NCI-H510A treated with DMSO at 0.1 percent for 48 hours (cell line): ENCODE results near the gene KCNQ4.

ENCODE experiments used
- DNase-seq: peaks from one replicate; lab custom pipeline; 2025; lab: John Stamatoyannopoulos, UW

KCNQ4 gene

DNA sequence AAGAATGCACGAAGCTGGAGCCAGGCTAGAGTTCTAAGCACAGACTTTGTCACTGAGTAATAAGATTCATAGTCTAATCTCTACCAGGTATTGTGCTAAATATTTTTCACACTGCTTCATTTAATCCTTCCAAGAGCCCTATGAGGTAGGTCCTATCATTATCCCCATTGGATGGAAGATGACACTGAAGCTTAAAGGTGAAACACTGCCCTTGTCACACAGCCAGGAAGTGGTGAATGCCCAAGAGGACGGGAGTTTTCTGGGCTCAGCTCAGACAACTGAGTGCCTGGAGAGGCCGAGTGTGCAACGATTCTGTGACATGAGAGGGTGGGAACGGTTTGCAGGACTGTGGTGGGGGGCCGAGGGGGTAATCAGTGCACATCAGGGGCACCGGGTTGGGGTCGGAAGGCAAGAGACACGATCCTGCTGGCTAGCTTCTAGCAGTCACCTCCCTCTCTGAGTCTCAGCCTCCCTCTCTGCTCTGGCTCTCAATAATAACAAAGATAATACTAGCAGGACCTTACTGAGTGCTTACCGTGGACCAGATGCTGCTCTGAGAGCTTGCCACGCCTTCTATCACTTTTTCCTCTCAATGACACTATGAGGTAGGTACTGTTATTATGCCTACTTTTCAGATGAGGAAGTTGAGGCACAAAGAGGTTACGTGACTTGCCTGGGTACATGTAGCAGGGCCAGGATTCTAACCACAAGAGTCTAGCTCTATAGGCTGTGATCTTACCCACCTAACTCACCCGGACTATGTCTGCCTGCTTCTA, 12.4 kb downstream of the KCNQ4 start:
- DNase-seq = no peak

DNA sequence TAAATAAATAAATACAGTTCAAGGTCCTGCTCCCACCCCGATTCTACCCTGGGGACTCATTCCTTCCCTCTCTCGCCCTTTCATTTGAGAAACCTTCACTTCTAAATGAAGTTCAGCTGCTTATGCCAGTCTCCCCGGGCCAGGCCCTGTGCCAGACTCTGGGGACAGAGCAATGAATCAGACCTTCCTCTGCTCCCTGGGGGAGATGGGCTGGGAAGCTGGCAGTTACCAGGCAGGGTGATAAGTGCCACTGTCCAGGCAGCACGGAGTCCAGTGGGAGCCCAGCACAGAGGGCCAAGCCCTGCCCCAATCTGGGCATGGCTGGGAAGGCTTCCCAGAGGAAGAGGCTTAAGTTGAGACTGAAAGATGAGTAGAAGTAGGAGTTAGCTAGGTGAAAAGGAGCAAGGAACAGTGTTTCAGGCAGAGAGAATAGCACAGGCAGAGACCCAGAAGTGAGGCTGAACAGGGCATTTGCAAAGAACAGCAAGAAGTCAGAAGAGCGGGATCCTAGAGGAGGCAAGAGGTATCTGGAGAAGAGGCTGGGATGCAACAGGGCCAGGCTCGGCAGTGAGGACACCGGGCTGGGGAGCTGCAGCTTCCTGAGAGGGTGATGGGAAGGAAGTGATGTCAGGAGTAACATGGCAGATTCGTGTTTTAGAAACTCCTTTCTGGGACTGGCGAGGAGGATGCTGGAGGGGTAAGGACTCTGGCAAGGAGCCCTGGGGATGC, 13.5 kb downstream of the KCNQ4 start:
- DNase-seq = no peak

DNA sequence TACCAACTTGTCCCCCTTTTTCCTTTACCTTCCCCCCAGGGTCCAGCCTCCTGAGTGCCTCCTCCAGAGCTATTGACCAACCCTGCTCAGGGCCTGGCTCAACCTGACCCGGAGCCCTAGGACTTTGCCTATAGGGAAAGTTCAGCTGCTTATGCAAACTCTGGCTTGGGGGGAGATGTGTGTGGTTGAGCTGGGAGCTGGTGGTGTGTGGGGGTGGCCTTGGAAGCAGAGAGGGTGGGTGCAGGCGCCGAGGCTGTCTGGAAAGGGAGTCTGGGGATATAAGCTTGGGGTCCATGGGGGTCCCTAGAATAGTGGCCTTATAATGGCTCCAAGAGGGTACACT, 14.1 kb downstream of the KCNQ4 start:
- DNase-seq = no peak

DNA sequence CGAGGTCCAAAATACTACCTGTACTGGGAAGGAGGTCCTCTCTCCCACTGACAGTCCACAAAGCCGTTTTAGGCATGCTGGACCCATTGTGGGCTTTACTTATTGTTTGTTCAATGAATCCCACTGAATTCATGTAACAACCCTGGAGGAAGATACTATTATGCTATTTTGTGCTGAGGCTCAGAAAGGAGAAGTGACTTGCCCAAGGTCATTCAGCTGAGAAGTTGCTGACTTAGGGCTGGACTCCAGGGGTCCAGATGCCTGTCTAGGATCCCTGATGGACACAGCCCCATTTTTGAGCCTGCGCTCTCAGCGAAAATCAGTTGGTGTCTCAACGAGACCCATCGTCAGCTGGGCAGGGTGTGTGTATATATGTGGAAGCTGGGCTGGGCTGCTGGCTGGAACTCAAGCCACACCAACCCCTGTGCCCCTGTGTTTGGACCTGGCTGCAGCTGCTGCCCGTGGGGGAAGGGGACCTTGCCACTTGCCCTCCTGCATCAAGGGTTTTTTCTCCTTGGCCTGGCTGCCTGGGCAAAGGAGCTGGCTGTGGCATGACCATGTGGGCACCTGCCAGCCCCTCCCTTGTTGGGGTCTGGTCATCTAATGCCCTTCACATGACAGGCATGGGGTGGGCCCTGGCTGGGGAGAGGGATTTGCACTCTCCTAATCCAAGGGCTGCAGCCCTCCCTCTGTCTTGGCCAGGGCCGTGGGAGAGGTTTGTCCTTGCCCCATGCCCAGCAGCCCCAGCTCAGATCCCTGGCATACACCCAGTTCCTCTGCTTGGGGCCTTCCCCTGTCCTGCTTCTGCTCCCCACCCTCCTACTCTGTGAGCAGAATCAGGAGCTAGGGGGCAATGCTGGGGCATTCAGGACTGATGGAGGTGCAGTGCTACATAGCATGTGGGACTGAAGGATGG, 15.0 kb downstream of the KCNQ4 start:
- DNase-seq = no peak

DNA sequence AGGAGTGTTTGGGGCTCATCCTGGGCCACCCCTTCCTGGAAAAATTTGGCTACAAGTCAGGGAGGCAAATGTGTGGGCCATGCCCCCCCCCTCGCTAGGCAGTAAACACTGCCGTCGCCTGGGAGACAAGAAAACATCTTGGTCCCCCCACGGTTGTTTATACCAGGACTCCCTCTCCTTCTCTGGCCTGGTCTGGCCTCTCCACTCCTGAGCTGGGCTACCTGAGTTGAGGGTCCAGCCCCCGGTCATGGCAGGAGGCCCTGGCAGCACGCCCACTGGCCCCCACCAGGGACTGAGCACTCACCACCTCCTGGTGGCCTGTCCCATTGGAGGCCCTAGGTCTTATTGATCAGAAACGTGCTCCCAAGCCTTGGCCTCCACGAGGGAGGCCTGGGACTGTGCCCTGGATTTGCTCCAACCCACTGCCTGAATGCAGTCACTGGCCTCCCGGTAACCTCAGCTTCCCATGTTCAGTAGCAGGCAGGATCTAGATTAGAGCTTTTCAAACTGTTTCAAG, 15.8 kb downstream of the KCNQ4 start:
- no peak for DNase-seq

DNA sequence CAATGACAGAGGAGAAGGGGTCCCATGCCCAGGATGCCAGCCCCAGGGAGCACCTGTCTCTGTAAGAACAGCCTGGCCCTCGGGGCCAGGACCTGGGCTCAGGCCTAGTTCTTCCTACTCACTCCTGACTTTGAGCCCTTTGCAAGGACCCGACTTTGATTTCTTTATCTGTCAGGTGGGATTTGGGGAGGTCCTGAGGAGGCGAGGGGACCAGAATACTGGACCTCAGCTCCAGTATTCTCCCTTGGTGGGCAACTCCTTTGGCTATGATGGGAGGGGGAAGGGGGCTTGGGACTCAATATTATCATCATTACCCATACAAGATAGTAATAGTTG, 18.1 kb downstream of the KCNQ4 start:
- no peak for DNase-seq

DNA sequence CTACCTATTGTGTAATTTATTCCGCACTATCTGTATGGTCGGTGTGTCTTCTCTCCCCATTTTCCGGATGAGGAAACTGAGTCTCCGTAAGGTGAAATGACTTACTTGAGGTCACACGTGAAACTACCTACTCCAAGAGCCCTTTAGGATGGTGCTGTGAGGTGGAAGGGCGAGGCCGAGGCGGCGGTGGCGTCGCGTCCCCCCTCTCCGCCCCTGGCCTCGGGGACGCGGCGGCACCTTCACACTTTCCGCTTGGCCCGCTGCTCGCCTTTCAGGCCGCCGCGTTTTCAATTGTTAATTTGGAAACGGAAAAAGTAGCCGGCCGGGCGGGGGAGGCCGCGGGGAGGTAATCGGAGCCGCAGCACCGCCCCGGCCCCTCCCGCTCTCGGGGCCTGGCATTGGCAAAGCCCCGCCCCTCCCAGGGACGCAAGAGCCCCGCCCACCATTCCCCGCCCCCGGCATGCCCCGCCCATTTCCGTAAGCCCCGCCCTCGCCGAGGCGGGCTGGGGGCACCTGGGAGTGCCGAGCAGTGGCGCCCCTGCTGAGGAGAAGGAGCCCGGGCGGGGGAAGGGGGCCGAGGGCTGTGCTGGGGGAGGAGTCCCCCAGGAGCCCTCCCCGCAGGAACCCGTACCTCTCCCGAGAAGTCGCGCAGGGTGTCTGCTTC, 18.6 kb downstream of the KCNQ4 start:
- DNase-seq = no peak

DNA sequence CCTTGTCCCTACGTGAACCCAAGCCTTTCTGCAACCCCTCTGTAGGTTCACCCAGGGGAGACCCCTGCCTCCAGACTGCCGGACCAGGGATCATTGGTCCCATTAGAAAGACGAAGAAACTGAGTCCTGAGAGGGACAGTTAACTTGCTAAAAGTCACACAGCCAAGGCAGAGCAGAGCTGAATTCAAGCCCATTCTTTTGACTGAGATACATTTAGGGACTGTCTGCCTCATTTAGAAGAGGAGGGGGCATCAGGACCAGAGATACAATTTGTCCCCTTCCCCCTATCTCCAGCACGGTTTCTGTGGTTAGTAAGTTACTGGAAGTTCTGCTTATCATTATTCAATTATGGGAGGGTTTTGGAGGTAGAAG, 19.1 kb downstream of the KCNQ4 start:
- no peak for DNase-seq

DNA sequence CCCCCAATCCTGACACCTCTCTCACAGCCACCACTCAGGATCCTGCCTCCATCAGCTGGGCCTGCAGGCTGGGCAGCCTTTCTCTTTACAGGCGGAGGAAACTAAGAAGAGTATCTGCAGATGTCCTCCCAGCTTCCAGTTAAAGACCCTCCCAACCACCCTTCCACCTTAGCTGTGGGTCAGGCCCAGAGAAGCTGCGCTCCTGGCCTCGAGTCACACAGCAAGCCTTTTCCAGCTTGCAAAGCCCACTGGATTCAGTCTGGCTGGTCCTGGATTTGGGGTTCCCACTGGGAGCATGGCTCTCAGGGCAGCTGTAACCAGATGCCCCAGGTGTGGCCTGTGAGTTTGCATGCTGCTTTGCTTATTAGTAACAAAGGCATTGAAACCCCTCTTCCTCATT, 19.9 kb downstream of the KCNQ4 start:
- no peak for DNase-seq

DNA sequence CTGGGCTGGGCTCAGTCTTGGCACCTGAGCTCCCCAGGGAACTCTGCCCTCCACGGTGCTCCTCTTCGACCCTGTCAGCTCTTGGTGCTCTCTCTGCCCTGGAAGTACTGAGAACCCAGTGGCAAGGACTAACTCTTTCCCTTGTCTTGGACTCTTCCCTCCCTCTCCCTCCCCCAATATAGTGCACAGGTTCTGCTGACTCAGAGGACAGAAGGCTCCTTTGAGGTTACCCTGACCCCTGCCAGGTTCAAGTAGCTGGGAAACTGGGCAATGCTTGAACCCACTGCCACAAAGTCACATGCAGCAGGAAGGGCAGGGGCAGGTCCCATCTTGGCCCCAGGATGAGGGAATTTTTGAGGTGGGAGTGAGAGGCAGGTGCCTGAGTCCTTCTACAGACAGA, 20.3 kb downstream of the KCNQ4 start:
- DNase-seq = no peak

DNA sequence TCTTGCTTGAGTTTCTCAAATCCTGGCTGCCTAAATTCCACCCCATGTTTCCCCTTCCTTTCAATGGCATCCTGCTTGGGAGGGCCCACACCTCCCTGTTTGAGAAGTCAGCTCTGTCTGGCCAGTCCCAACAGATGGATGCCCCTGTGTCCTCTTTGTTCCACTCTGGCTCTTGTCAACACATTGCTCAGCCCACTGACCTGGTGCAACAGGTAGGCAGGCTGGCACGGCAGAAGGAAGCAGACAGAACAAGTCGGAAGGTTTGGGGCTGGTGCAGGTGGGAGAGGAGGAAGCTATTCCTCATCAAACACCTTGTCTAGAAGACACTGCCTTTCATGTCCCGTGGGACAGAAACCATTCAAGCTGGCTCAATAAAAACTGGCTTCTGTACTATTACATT, 22.7 kb downstream of the KCNQ4 start:
- DNase-seq = no peak

DNA sequence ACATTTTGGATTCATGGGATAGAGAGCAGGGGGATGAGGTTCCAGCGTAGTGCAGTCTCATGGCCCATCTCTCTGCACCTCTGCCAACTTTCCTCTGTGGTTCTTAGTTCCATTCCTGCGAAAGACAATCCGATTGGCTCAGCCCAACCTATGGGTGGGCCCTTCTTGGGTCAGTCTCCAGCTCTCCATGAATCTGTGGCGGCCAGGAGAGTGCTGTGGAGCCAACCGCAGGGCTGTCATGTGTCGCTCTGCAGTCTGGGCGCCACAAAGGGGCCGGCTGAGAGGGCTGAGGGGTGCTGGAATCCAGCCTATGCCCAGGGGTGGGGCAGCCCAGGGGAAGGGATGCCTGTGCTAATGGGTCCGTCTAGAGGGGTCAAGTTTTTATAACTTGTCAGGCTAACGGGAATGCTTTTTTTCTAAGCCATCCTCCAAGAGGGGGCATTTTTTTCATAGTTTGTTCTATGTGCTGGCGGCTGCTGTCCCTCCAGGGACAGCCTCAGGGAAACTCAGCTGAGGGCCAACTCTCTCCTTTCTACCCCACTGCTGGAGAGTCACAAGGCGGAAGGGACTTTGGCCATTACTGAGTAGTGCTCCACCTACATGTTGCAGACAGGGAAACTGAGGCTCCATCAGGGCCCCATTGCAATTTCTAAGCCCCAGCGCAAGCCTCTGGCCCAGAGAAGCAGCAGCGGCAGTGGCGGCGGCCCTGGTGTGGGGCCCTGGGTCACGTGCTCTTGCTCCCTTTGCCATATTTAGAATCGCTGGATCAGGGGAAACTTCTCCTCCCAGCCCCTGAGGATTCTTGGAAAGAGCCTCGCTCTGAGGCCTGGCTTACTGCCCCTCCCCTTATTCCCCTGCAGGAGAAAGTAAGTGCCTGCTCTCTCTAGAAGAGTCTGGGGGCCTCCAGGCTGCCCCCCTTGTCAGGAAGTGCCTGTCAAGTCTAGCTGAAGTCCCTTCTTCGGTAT, 23.4 kb downstream of the KCNQ4 start:
- DNase-seq = no peak

DNA sequence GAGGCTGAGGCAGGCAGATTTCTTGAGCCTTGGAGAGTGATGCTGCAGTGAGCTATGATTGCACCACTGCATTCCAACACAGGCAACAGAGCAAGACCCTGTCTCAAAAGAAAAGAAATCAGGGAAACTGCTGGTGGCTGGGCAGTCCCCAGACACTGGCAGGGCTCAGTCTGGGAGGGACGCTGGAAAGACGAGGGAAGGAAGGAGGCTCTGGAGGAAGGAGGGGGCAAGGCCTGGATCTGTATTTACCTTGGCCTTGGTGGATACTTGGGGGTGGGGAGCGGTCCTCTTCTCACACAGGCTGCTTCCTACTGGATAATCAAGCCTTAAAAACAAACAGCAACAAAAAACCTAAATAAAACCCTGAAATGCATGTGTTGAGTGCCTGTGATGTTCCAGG, 24.4 kb downstream of the KCNQ4 start:
- DNase-seq = no peak

DNA sequence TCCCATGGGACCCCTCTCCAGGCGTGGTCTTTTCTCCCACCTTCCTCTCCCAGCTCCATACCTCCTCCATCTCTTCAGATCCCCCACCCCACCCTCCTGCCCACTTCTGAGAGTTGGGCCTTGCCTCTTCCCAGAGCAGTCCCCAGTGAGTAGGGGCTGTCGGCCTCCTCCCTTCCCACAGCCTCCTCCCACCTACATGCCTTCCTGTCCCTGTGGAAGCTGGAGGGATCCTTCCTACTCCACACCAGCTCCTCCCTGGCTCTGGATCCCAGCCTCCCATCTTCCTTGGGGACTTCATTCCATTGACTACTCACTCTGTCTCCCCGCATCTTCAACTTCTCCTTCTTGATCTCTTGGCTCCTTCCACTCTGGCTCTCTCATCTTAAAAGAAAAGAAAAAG, 24.9 kb downstream of the KCNQ4 start:
- DNase-seq = no peak

DNA sequence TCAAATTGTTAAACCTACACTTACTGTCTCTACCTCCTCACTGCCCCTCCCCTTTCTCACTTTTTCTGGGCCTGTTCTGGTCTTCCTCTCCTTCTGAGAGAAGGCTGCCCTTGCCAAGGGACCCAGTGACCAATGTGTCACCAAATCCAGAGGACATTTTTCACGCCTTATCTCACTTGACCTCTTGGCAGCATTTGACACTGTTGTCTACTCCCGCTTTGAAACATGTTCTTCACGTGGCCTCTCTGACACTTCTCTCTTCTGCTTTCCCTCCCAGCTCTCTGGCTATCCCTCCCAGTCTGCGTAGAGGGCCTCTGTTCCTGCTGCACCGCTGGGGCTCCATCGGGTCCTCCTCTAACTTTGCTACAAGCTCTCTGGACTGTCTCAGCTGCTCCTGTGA, 25.3 kb downstream of the KCNQ4 start:
- no peak for DNase-seq

DNA sequence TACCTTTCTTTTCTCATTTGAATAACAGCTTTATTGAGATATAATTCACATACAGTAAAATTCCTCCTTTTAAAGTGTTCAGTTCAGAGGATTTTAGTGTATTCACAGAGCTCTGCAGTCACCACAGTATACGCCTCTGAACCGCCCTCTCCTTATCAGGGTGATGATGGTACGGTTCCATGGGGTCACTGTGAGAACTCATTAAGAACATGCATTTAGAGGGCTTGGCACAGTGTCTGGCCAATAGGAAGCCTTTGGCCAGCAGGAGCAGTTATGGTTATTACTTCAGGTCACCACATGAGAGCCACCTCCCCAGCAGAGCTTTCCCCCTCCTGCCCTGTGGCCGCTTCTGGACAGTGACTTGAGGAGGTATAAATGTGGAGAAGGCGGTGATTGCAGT, 27.3 kb downstream of the KCNQ4 start:
- no peak for DNase-seq

DNA sequence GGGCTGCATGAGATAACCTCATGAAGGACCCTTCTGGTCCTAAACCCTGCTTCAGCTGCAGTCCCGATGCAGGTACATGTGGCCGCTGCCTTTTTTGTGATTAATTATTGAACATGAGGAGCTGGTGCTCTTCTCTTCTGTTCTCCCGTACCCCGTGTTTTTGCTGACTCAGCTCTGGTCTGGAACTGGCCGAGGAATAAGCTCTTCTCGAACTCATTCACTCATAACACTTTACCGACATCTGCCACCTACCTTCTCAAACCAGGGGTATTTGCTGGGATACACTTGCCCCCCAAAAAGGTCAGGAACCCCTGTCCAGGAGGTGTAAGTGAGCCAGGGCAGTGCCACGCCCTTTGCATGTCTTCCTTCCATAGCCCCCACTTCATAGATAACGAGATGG, 31.8 kb downstream of the KCNQ4 start:
- DNase-seq = no peak

DNA sequence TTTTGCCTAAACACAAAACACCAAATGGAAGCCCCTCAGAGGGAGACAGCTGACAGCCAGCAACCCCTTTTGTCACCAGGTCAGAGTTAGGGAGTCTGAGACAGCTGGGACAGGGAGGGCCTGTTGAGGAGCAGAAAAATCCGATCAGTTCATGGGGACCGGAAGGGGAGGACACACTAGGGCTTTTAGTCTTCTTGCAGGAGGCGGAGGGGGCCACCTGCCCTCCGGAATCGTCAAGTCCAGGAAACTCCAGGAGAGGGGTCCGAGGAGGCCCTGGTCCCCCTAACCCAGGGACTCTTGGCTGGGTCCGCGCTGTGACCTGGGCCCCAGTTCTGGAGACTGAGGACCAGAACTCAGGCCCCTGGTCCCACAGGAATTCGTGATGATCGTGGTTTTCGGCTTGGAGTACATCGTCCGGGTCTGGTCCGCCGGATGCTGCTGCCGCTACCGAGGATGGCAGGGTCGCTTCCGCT, 34.2 kb downstream of the KCNQ4 start:
- DNase-seq = no peak

DNA sequence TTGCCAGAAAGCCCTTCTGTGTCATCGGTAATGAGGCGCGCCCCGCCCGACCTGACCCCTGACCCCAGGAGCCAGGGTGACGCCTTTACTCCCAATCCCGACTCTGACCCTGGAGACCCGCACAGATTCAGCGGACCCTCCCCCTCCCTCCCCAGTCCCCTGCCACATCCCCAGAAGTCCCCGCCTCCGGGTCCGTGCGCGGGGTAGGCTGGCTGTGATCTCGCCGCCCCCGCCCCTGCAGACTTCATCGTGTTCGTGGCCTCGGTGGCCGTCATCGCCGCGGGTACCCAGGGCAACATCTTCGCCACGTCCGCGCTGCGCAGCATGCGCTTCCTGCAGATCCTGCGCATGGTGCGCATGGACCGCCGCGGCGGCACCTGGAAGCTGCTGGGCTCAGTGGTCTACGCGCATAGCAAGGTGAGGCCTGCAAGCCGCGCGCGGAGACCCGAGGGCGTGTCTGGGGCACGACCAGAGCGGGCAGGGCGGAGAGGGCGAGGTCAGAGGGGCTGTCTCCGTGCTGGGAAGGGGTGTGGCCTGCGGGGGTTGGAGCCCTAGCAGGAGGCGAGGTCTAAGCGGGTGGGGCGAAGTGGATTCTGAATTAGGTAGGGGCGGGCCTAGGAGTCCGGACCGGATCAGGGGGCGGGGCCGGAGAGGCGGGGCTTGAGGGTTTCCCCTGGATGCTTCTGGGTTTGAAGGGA, 34.8 kb downstream of the KCNQ4 start:
- DNase-seq = no peak

DNA sequence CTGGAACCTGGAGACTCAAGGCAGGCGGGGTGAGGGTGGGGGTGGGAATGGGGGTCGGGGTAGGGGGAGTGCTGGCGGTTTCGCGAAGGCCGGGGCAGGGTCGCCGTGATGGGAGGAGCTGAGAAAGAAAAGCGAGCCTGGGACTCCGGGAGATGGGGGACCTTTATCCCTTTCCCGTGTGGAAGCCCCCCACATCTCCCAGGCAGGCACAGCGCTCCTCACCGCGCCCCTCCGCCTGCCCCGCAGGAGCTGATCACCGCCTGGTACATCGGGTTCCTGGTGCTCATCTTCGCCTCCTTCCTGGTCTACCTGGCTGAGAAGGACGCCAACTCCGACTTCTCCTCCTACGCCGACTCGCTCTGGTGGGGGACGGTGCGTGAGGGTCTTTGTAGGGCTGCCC, 35.5 kb downstream of the KCNQ4 start:
- no peak for DNase-seq
